AG04449 (cell line): ENCODE data around the gene PRR20B.
"Not testable (repeated sequence)": the region's sequence is repeated elsewhere in the genome, so short reads cannot be mapped to it uniquely, and the experiment has no call there.

Source experiments
- CTCF ChIA-PET: fragments of 350-600 bp; formaldehyde crosslinking; extraction: SDS; loops from one replicate; lab custom pipeline; 2021; ENCODE audit warnings: antibody characterized with exemption; lab: Yijun Ruan, JAX
- POLR2A ChIA-PET: fragments of 400-600, 350-600 bp; formaldehyde crosslinking; extraction: SDS; loops from one replicate; lab custom pipeline; 2020; ENCODE audit warnings: antibody characterized with exemption, inconsistent platforms; lab: Yijun Ruan, JAX
- DNase-seq: peaks from one replicate; pipeline ENCODE4 v3.0.0-alpha.2; 2010; ENCODE audit warnings: low read depth, low spot score
- H3K4me3 ChIP-seq: 2 replicates; pipeline ENCODE4 v1.5.1; 2011; ENCODE audit warnings: low read depth, mild to moderate bottlenecking, control low read depth, low read length
- CTCF ChIP-seq: IDR thresholded peaks from one replicate; pipeline ENCODE4 v1.5.1; 2011; ENCODE audit warnings: mild to moderate bottlenecking, moderate library complexity, low read length, control low read depth, inconsistent platforms; ENCODE audit not compliant: insufficient read depth; ENCODE audit errors: missing control alignments

Gene PRR20B

GRCh38 chr13:57147188-57147587, at the start of gene PRR20B:
TSS of gene PRR20B (plus strand) at chr13:57147488. CDS start at chr13:57147875, 387 bp downstream.
- DNase-seq, H3K4me3 ChIP-seq, POLR2A ChIA-PET, CTCF ChIA-PET: not testable (repeated sequence)

GRCh38 chr13:57114945-57115344, 32.3 kb upstream of the PRR20B start:
- TF ChIP-seq CTCF: no peak
- no peak overlapping the region for H3K4me3 ChIP-seq
- ChIA-PET POLR2A (no interaction called here), CTCF (no interaction called here)
- no peak for DNase-seq

GRCh38 chr13:57123681-57124080, 23.6 kb upstream of the PRR20B start:
- no peak overlapping the region for H3K4me3 ChIP-seq
- TF ChIP-seq CTCF: no peak
- ChIA-PET CTCF (no interaction called here), POLR2A (no interaction called here)
- DNase-seq: no peak

GRCh38 chr13:57128909-57129308, 18.4 kb upstream of the PRR20B start:
- ChIA-PET CTCF (no interaction called here), POLR2A (no interaction called here)
- no peak for DNase-seq
- no peak for TF ChIP-seq CTCF
- H3K4me3 ChIP-seq: no peak overlapping the region

GRCh38 chr13:57136093-57136492, 11.2 kb upstream of the PRR20B start:
- no peak overlapping the region for H3K4me3 ChIP-seq
- POLR2A ChIA-PET: no interaction called here
- no peak for DNase-seq
- CTCF ChIA-PET: no interaction called here
- no peak for TF ChIP-seq CTCF

GRCh38 chr13:57137585-57137984, 9.7 kb upstream of the PRR20B start:
- TF ChIP-seq CTCF: no peak
- no peak for DNase-seq
- no peak overlapping the region for H3K4me3 ChIP-seq
- ChIA-PET CTCF (no interaction called here), POLR2A (no interaction called here)

- no peak for DNase-seq
- no peak for TF ChIP-seq CTCF
- POLR2A ChIA-PET: no interaction called here
- H3K4me3 ChIP-seq: no peak overlapping the region
- CTCF ChIA-PET: no interaction called here
Measured at GRCh38 chr13:57138988-57139387, 8.3 kb upstream of the PRR20B start.

GRCh38 chr13:57139781-57140180, 7.5 kb upstream of the PRR20B start:
- CTCF ChIA-PET, POLR2A ChIA-PET, H3K4me3 ChIP-seq, DNase-seq: not testable (repeated sequence)

- CTCF ChIA-PET, POLR2A ChIA-PET, DNase-seq, H3K4me3 ChIP-seq: not testable (repeated sequence)
Measured at GRCh38 chr13:57140235-57140968, 6.9 kb upstream of the PRR20B start, which contains the start of gene PRR20A. TSS of gene PRR20A (plus strand) at chr13:57140918. CDS start at chr13:57141305, 387 bp downstream.

- CTCF ChIA-PET, H3K4me3 ChIP-seq, DNase-seq, POLR2A ChIA-PET: not testable (repeated sequence)
Measured at GRCh38 chr13:57148106-57148505, 818 bp downstream of the PRR20B start.
